Measurements from ENCODE around the gene TBATA.

DNA sequence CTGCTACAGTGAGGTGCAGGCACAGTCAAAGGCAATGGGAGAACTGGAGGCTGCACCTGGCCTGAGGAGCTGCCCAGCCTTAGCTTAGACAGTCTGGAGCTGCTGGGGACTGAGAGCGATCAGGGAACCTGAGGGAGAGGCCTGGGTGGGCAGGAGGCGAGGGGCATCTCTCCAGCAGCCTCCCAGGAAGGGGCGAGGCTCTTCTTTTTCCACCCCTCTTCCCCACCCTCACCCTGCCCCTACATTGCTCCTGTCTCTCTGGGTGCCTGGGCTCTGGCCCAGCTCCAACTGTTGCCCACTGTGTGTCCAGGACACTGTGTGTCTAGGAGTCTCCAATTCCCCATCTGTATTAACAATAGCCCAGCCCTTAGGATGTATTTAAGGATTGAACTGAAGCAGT lies 36.9 kb downstream of the TBATA start:
- TF ChIP-seq EZH2 (IDR thresholded peaks at IDR 0.05; ENCODE audit: low read length, unreplicated experiment): no peak
- no peak for TF ChIP-seq EZH2phosphoT487 (IDR thresholded peaks at IDR 0.05; ENCODE audit: borderline replicate concordance, low read length)

Data from PC-3 (cell line).